Keratinocyte (primary cell): ENCODE data around the gene PLEK. TPM values are rescaled to one million over a fixed set of nuclear protein-coding genes. Genes with fewer than 3 reads are reported as not detected.

ENCODE experiments used
- DNase-seq: peaks from one replicate; pipeline ENCODE4 v3.0.0-alpha.2; 2011; ENCODE audit warnings: low read depth, missing footprints, low spot score
- FAIRE-seq: peaks from 2 replicates; lab custom pipeline; 2011; peaks lifted over from hg19 to GRCh38; lab: Jason Lieb, UNC
- H2AFZ ChIP-seq: 2 replicates; pipeline ENCODE4 v1.6.0; 2012; ENCODE audit warnings: low read length, control low read depth, inconsistent platforms; ENCODE audit not compliant: control insufficient read depth
- H3K27ac ChIP-seq: 2 replicates; pipeline ENCODE4 v1.5.1; 2011; ENCODE audit warnings: low read length; ENCODE audit not compliant: control insufficient read depth, insufficient read depth
- H3K27me3 ChIP-seq: 3 replicates; pipeline ENCODE4 v1.6.0; 2011; ENCODE audit warnings: low read length; ENCODE audit not compliant: control insufficient read depth, insufficient read depth; ENCODE audit errors: extremely low read depth
- H3K36me3 ChIP-seq, 2 experiments: 2 replicates in 1 of 2; 3 replicates in 1 of 2; pipeline ENCODE4 v1.5.1; 2011; ENCODE audit warnings: low read length in 2 of 2, mild to moderate bottlenecking in 1 of 2; ENCODE audit not compliant: control insufficient read depth in 2 of 2, insufficient read depth in 2 of 2; ENCODE audit errors: extremely low read depth in 1 of 2
- H3K4me1 ChIP-seq: 3 replicates; pipeline ENCODE4 v1.5.1; 2011; ENCODE audit warnings: low read length; ENCODE audit not compliant: control insufficient read depth, insufficient read depth; ENCODE audit errors: extremely low read depth
- H3K4me2 ChIP-seq: 3 replicates; pipeline ENCODE4 v1.6.0; 2011; ENCODE audit warnings: low read depth, low read length; ENCODE audit not compliant: control insufficient read depth, insufficient read depth; ENCODE audit errors: extremely low read depth
- H3K4me3 ChIP-seq, 3 experiments: fragments of 200-600 bp in 1 of 3; sonication (generic) in 1 of 3; 2 replicates in 2 of 3; 3 replicates in 1 of 3; pipeline ENCODE4 v1.5.1; 2011 to 2016; ENCODE audit warnings: low read length in 3 of 3, mild to moderate bottlenecking in 3 of 3, control low read depth in 2 of 3, inconsistent platforms in 1 of 3, low read depth in 1 of 3, mixed read lengths in 1 of 3, mixed run types in 1 of 3, moderate library complexity in 1 of 3; ENCODE audit not compliant: control insufficient read depth in 2 of 3, insufficient read depth in 2 of 3; ENCODE audit errors: extremely low read depth in 1 of 3
- H3K79me2 ChIP-seq: 2 replicates; pipeline ENCODE4 v1.6.0; 2012; ENCODE audit warnings: low read length; ENCODE audit not compliant: control insufficient read depth, insufficient read depth
- H3K9ac ChIP-seq: 3 replicates; pipeline ENCODE4 v1.6.0; 2011; ENCODE audit warnings: low read length; ENCODE audit not compliant: control insufficient read depth, insufficient read depth; ENCODE audit errors: extremely low read depth
- H3K9me1 ChIP-seq: 3 replicates; pipeline ENCODE4 v1.6.0; 2011; ENCODE audit warnings: low read length; ENCODE audit not compliant: control insufficient read depth, insufficient read depth; ENCODE audit errors: extremely low read depth
- H3K9me3 ChIP-seq: 2 replicates; pipeline ENCODE4 v1.5.1; 2012; ENCODE audit warnings: low read depth, low read length; ENCODE audit not compliant: control insufficient read depth
- H4K20me1 ChIP-seq: 3 replicates; pipeline ENCODE4 v1.6.0; 2011; ENCODE audit warnings: low read length; ENCODE audit not compliant: control insufficient read depth, insufficient read depth; ENCODE audit errors: extremely low read depth
- EZH2 ChIP-seq: IDR thresholded peaks from one replicate; pipeline ENCODE4 v1.6.1; 2012; ENCODE audit warnings: inconsistent platforms, mild to moderate bottlenecking, low read length, moderate library complexity
- dilution Hi-C: fragments of 300-500 bp; cut with MboI; formaldehyde crosslinking; loops from one replicate; pipeline ENCODE4 v1.7.0; 2020; ENCODE audit warnings: low sequenced_read_pairs; ENCODE audit not compliant: extremely low pct_ligation_motif_present
- polyA plus RNA-seq, 5 experiments: library from polyadenylated mRNA; depleted of rRNA in 3 of 5; stranded (reverse) in 3 of 5; stranded (forward) in 1 of 5; unstranded in 1 of 5; fragments of >200 nt; gene quantifications; 1 replicate in 1 of 5; 2 replicates in 3 of 5; 3 replicates in 1 of 5; pipeline versions ENCODE4 v1.2.1 to v1.2.3, GENCODE V29; 2011 to 2012; ENCODE audit warnings: missing spikeins in 2 of 5, low read depth in 1 of 5, low replicate concordance in 1 of 5
- TF ChIP-seq, protein P1 (sequence below), 3 experiments: IDR thresholded peaks in 1 of 3; conservative IDR thresholded peaks in 1 of 3; optimal IDR thresholded peaks in 1 of 3; 2 replicates in 2 of 3; 3 replicates in 1 of 3; pipeline versions ENCODE3 to v1.5.1; 2011; ENCODE audit warnings: low read length in 3 of 3, mild to moderate bottlenecking in 3 of 3, moderate library complexity in 2 of 3, control low read depth in 1 of 3, inconsistent platforms in 1 of 3; ENCODE audit not compliant: insufficient read depth in 2 of 3; ENCODE audit errors: extremely low read depth in 1 of 3

The PLEK gene
- polyA plus RNA-seq, 1 donor (not counting 4 experiments of a cell fraction or from before 2014, with no cell fraction given), result 0.04 TPM

DNA sequence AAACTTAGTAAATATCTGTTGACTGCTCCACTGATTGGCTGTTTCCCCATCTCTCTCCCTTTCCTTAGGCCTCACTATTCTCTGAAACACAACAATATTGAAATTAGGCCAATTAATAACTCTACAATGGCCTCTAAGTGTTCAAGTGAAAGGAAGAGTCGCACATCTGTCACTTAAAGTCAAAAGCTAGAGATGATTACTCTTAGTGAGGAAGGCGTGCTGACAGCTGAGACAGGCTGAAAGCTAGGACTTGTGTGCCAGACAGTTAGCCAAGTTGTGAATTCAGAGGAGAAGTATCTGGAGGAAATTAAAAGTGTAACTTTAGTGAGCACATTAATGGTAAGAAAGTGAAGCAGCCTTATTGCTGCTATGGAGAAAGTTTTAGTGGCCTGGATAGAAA, 48.4 kb downstream of the PLEK start:
- no peak for TF ChIP-seq EZH2
- TF ChIP-seq, protein P1, sequence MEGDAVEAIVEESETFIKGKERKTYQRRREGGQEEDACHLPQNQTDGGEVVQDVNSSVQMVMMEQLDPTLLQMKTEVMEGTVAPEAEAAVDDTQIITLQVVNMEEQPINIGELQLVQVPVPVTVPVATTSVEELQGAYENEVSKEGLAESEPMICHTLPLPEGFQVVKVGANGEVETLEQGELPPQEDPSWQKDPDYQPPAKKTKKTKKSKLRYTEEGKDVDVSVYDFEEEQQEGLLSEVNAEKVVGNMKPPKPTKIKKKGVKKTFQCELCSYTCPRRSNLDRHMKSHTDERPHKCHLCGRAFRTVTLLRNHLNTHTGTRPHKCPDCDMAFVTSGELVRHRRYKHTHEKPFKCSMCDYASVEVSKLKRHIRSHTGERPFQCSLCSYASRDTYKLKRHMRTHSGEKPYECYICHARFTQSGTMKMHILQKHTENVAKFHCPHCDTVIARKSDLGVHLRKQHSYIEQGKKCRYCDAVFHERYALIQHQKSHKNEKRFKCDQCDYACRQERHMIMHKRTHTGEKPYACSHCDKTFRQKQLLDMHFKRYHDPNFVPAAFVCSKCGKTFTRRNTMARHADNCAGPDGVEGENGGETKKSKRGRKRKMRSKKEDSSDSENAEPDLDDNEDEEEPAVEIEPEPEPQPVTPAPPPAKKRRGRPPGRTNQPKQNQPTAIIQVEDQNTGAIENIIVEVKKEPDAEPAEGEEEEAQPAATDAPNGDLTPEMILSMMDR (optimal IDR thresholded peaks at IDR 0.05 in 1 of 3, IDR thresholded peaks at IDR 0.05 in 1 of 3, conservative IDR thresholded peaks at IDR 0.05 in 1 of 3; ENCODE audit: extremely low read depth in 1 of 3, insufficient read depth in 2 of 3, low read length in 3 of 3), result no peak
- Histone ChIP-seq H3K4me3 (no peak overlapping the region), H3K9me3 (no peaks in the 10 kb centered on the region), H3K79me2 (no peaks in the 10 kb centered on the region), H2AFZ (no peak overlapping the region), H3K4me1 (no peaks in the 10 kb centered on the region), H3K9me1 (no peaks in the 10 kb centered on the region), H3K36me3 (no peaks in the 10 kb centered on the region), H3K27ac (no peak overlapping the region), H3K4me2 (no peak overlapping the region), H3K27me3 (no peaks in the 10 kb centered on the region), H4K20me1 (no peaks in the 10 kb centered on the region), H3K9ac (no peak overlapping the region)
- DNase-seq (no peak), FAIRE-seq (no peak)
- dilution Hi-C loops, result no loop called here

DNA sequence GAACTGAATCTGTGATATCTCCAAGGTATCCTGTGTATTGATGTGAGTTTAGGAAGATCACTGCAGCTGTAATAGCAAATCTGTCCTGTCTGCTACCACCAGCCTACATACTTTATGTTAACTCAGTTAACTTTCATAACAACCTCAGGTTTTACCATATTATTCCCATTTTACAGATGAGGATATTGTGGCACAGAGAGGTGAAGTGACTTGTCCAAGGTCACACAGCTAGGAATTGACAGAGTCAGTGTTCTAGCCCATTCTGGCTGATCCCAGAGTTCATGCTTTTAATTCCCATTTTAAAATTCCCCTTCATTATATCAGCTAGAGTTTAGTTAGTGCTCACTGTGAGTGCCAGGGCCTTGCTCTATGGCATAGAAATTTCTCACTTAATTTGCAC, 49.4 kb downstream of the PLEK start:
- Histone ChIP-seq H3K4me1 (no peaks in the 10 kb centered on the region), H4K20me1 (no peaks in the 10 kb centered on the region), H3K9me1 (no peaks in the 10 kb centered on the region), H3K27me3 (no peaks in the 10 kb centered on the region), H2AFZ (no peak overlapping the region), H3K9me3 (no peaks in the 10 kb centered on the region), H3K27ac (no peak overlapping the region), H3K9ac (no peak overlapping the region), H3K36me3 (no peaks in the 10 kb centered on the region), H3K4me3 (no peak overlapping the region), H3K79me2 (no peaks in the 10 kb centered on the region), H3K4me2 (no peak overlapping the region)
- FAIRE-seq (no peak), DNase-seq (no peak)
- dilution Hi-C loops, result no loop called here
- TF ChIP-seq EZH2, result no peak
- TF ChIP-seq, protein P1 (optimal IDR thresholded peaks at IDR 0.05 in 1 of 3, IDR thresholded peaks at IDR 0.05 in 1 of 3, conservative IDR thresholded peaks at IDR 0.05 in 1 of 3; ENCODE audit: extremely low read depth in 1 of 3, insufficient read depth in 2 of 3, low read length in 3 of 3), result no peak
